Spinal cord (tissue), 10 donors: ENCODE results near the gene CYP8B1. TPM values are rescaled to one million over a fixed set of nuclear protein-coding genes. Genes with fewer than 3 reads are reported as not detected.

ENCODE experiments used
- DNase-seq, 6 donors: peaks; one replicate each; pipeline versions ENCODE4 v3.0.0 to v3.0.0-alpha.2; 2013 to 2015; ENCODE audit warnings: low spot score in 6 of 6, low read depth in 4 of 6
- H3K27ac ChIP-seq: one replicate; pipeline ENCODE4 v1.5.1; 2013; ENCODE audit warnings: low read depth, low read length, control low read depth
- H3K27me3 ChIP-seq: one replicate; pipeline ENCODE4 v1.6.1; 2013; ENCODE audit warnings: low read length; ENCODE audit not compliant: control insufficient read depth, insufficient read depth
- H3K36me3 ChIP-seq: one replicate; pipeline ENCODE4 v1.6.1; 2013; ENCODE audit warnings: low read length; ENCODE audit not compliant: control insufficient read depth, insufficient read depth
- H3K4me1 ChIP-seq: one replicate; pipeline ENCODE4 v1.6.1; 2013; ENCODE audit warnings: low read length; ENCODE audit not compliant: control insufficient read depth, insufficient read depth
- H3K4me3 ChIP-seq: one replicate; pipeline ENCODE4 v1.5.1; 2013; ENCODE audit warnings: low read depth, low read length, control low read depth
- H3K9me3 ChIP-seq: one replicate; pipeline ENCODE4 v1.6.1; 2013; ENCODE audit warnings: low read length; ENCODE audit not compliant: control insufficient read depth, insufficient read depth
- WGBS: methylation state at CpG from one replicate; pipeline ENCODE4 v1.1.5; 2013; ENCODE audit warnings: missing lambda C conversion rate; ENCODE audit not compliant: insufficient coverage; 5-methylcytosine and 5-hydroxymethylcytosine counted together
- long read RNA-seq, 4 donors: transcript quantifications; one replicate each; lab custom pipeline, GENCODE V29; 2026
- polyA plus RNA-seq, 2 donors: library from polyadenylated mRNA; unstranded; fragments of 120-200 nt; gene quantifications; one replicate each; pipeline ENCODE4 v1.2.1, GENCODE V29; 2013; ENCODE audit not compliant: insufficient read length in 2 of 2
- total RNA-seq, 2 donors: library from RNA; depleted of rRNA in 1 of 2; stranded (reverse); fragments of 120-200 nt in 1 of 2; fragments of >200 nt in 1 of 2; gene quantifications; one replicate each; pipeline versions ENCODE4 v1.2.3 to v1.2.4, GENCODE V29; 2013 to 2014
- donor health status: healthy.

CYP8B1 gene
- total RNA-seq (not detected), polyA plus RNA-seq (under 1 TPM; 0.08 to 0.09 TPM)
- long read RNA-seq, donor 1 = 0 reads
- long read RNA-seq, donor 2 = 0 reads
- long read RNA-seq, donor 3 = 0 reads
- long read RNA-seq, donor 4, partial matches to known transcripts = 0 of 1 reads
- long read RNA-seq, donor 4, other reads (novel, unspliced or antisense) = 0 of 1 reads

- Histone ChIP-seq H3K4me1 (peaks cover 19% of the 10 kb centered on the region), H3K9me3 (no peaks in the 10 kb centered on the region), H3K27me3 (no peaks in the 10 kb centered on the region), H3K36me3 (no peaks in the 10 kb centered on the region), H3K27ac (no peak within 1 kb of the TSS), H3K4me3 (no peak within 1 kb of the TSS)
- 90% methylated on average over 12 of the region's 13 CpGs for WGBS
- no peak for DNase-seq
Measured at GRCh38 chr3:42875325-42876151, at the start of gene CYP8B1. Gene CYP8B1 (minus strand): TSS chr3:42875879. CDS start chr3:42875816, 63 bp downstream.

GRCh38 chr3:42923606-42924005, 47.9 kb upstream of the CYP8B1 start:
- H3K27ac ChIP-seq = no peak overlapping the region
- no peaks in the 10 kb centered on the region for H3K9me3 ChIP-seq
- H3K36me3 ChIP-seq = peaks cover 3% of the 10 kb centered on the region
- no peaks in the 10 kb centered on the region for H3K27me3 ChIP-seq
- 89% methylated on average over 4 of the region's 4 CpGs for WGBS
- no peaks in the 10 kb centered on the region for H3K4me1 ChIP-seq
- H3K4me3 ChIP-seq = no peak overlapping the region
- no peak for DNase-seq

- Histone ChIP-seq H3K27me3 (no peaks in the 10 kb centered on the region), H3K27ac (no peak overlapping the region), H3K4me1 (no peaks in the 10 kb centered on the region), H3K9me3 (peaks cover 22% of the 10 kb centered on the region), H3K36me3 (peaks cover 33% of the 10 kb centered on the region), H3K4me3 (no peak overlapping the region)
- WGBS = 98% methylated on average over 6 of the region's 8 CpGs
- DNase-seq = no peak
Measured at GRCh38 chr3:42914771-42915515, 39.3 kb upstream of the CYP8B1 start.

GRCh38 chr3:42911551-42911950, 35.9 kb upstream of the CYP8B1 start:
- Histone ChIP-seq H3K36me3 (peaks cover 50% of the 10 kb centered on the region), H3K27me3 (no peaks in the 10 kb centered on the region), H3K4me3 (no peak overlapping the region), H3K4me1 (peaks cover 9% of the 10 kb centered on the region), H3K9me3 (peaks cover 22% of the 10 kb centered on the region), H3K27ac (no peak overlapping the region)
- DNase-seq = no peak
- 100% methylated on average over 1 of the region's 2 CpGs for WGBS

- H3K9me3 ChIP-seq = peaks cover 9% of the 10 kb centered on the region
Measured at GRCh38 chr3:42908675-42909074, 33.0 kb upstream of the CYP8B1 start.

GRCh38 chr3:42906848-42907183, 31.1 kb upstream of the CYP8B1 start:
- H3K36me3 ChIP-seq = peaks cover 27% of the 10 kb centered on the region
- peak in 2 of 6 donors; percentile 2 to 41 for DNase-seq
- no peaks in the 10 kb centered on the region for H3K27me3 ChIP-seq
- H3K27ac ChIP-seq = peak overlapping the region; percentile 45
- H3K4me3 ChIP-seq = peak overlapping the region; percentile 55
- H3K9me3 ChIP-seq = peaks cover 2% of the 10 kb centered on the region
- 57% methylated on average over 4 of the region's 4 CpGs for WGBS
- peaks cover 17% of the 10 kb centered on the region for H3K4me1 ChIP-seq

More at GRCh38 chr3:42908675-42909074, 33.0 kb upstream of the CYP8B1 start:
- no peak for DNase-seq
- Histone ChIP-seq H3K4me3 (no peak overlapping the region), H3K27me3 (no peaks in the 10 kb centered on the region), H3K4me1 (peaks cover 17% of the 10 kb centered on the region), H3K27ac (no peak overlapping the region), H3K36me3 (peaks cover 34% of the 10 kb centered on the region)
- WGBS = 95% methylated on average over 7 of the region's 7 CpGs

GRCh38 chr3:42906070-42906847, 30.6 kb upstream of the CYP8B1 start, which contains the start of gene ZNF662:
Gene ZNF662 (plus strand): TSS chr3:42906142. CDS start chr3:42908115, 1,973 bp downstream.
- Histone ChIP-seq H3K27me3 (no peaks in the 10 kb centered on the region), H3K36me3 (peaks cover 27% of the 10 kb centered on the region), H3K9me3 (peaks cover 2% of the 10 kb centered on the region), H3K4me3 (peak within 1 kb of the TSS; percentile 55), H3K4me1 (peaks cover 17% of the 10 kb centered on the region), H3K27ac (peak within 1 kb of the TSS; percentile 45)
- 1% methylated on average over 58 of the region's 59 CpGs for WGBS
- DNase-seq = peak; percentile 26 to 91 (median 60)

GRCh38 chr3:42905740-42906069, 30.0 kb upstream of the CYP8B1 start:
- DNase-seq = peak in 1 of 6 donors; percentile 28
- WGBS = 6% methylated on average over 9 of the region's 12 CpGs
- Histone ChIP-seq H3K4me3 (peak overlapping the region; percentile 55), H3K27ac (peak overlapping the region; percentile 45), H3K36me3 (peaks cover 24% of the 10 kb centered on the region), H3K9me3 (peaks cover 2% of the 10 kb centered on the region), H3K27me3 (no peaks in the 10 kb centered on the region), H3K4me1 (peaks cover 17% of the 10 kb centered on the region)

- H3K36me3 ChIP-seq = peaks cover 11% of the 10 kb centered on the region
- no peak for DNase-seq
- H3K4me1 ChIP-seq = peaks cover 17% of the 10 kb centered on the region
- 100% methylated on average over 1 of the region's 1 CpG for WGBS
- H3K4me3 ChIP-seq = no peak overlapping the region
- H3K9me3 ChIP-seq = no peaks in the 10 kb centered on the region
- no peaks in the 10 kb centered on the region for H3K27me3 ChIP-seq
- no peak overlapping the region for H3K27ac ChIP-seq
Measured at GRCh38 chr3:42904076-42904475, 28.4 kb upstream of the CYP8B1 start.
